Epithelial cell of proximal tubule (primary cell): Measurements from ENCODE around the gene RIMKLB. TPM values are rescaled to one million over a fixed set of nuclear protein-coding genes. Genes with fewer than 3 reads are reported as not detected.
"Not testable (repeated sequence)": the region's sequence is repeated elsewhere in the genome, so short reads cannot be mapped to it uniquely, and the experiment has no call there.

Experiments
- DNase-seq: peaks from one replicate; pipeline ENCODE4 v3.0.0-alpha.2; 2011; ENCODE audit warnings: low read depth
- H3K4me3 ChIP-seq: 2 replicates; pipeline ENCODE4 v1.5.1; 2011; ENCODE audit warnings: low read depth, mild to moderate bottlenecking, low read length
- CTCF ChIP-seq: conservative IDR thresholded peaks from 2 replicates; pipeline ENCODE4 v1.5.1; 2012; ENCODE audit warnings: low read depth, mild to moderate bottlenecking, low read length
- total RNA-seq: library from RNA; depleted of rRNA; stranded (reverse); fragments of >200 nt; gene quantifications from 2 replicates; pipeline ENCODE4 v1.2.3, GENCODE V29; 2015

The RIMKLB gene
- total RNA-seq, 1 donor from 2014 or later, result 34.0 TPM

GRCh38 chr12:8813572-8814357 is 116.0 kb downstream of the RIMKLB start:
- TF ChIP-seq CTCF, result no peak
- no peak overlapping the region for H3K4me3 ChIP-seq

GRCh38 chr12:8816448-8817050 is 118.8 kb downstream of the RIMKLB start:
- no peak for DNase-seq
- no peak overlapping the region for H3K4me3 ChIP-seq
- TF ChIP-seq CTCF, result no peak

More at GRCh38 chr12:8813572-8814357, 116.0 kb downstream of the RIMKLB start:
- DNase-seq, result no peak

- DNase-seq, result no peak
- H3K4me3 ChIP-seq, result no peak overlapping the region
- no peak for TF ChIP-seq CTCF
Measured at GRCh38 chr12:8817856-8818255, 120.1 kb downstream of the RIMKLB start.

- no peak for DNase-seq
- no peak for TF ChIP-seq CTCF
- H3K4me3 ChIP-seq, result no peak overlapping the region
Measured at GRCh38 chr12:8818526-8818925, 120.7 kb downstream of the RIMKLB start.

GRCh38 chr12:8819666-8819980 is 121.8 kb downstream of the RIMKLB start:
- no peak overlapping the region for H3K4me3 ChIP-seq
- DNase-seq, result no peak
- TF ChIP-seq CTCF, result no peak

- H3K4me3 ChIP-seq, DNase-seq: not testable (repeated sequence)
Measured at GRCh38 chr12:8820676-8821407, 123.1 kb downstream of the RIMKLB start.

GRCh38 chr12:8821591-8821990 is 123.8 kb downstream of the RIMKLB start:
- no peak for DNase-seq
- TF ChIP-seq CTCF, result no peak
- no peak overlapping the region for H3K4me3 ChIP-seq
